Hepatocyte (in vitro differentiated cells): ENCODE measurements around the gene NSUN2. TPM values are rescaled to one million over a fixed set of nuclear protein-coding genes. Genes with fewer than 3 reads are reported as not detected.

Experiments
- DNase-seq: peaks from one replicate; pipeline ENCODE4 v3.0.0-alpha.2; 2016; ENCODE audit warnings: low spot score
- H2AFZ ChIP-seq: fragments of 200-600 bp; sonication (generic); 2 replicates; pipeline ENCODE4 v1.6.0; 2016; ENCODE audit warnings: antibody characterized with exemption, mild to moderate bottlenecking
- H3K27ac ChIP-seq: fragments of 200-600 bp; sonication (generic); 2 replicates; pipeline ENCODE4 v1.5.1; 2016; ENCODE audit warnings: mild to moderate bottlenecking
- H3K27me3 ChIP-seq: fragments of 200-600 bp; sonication (generic); 2 replicates; pipeline ENCODE4 v1.6.1; 2016
- H3K36me3 ChIP-seq: fragments of 200-600 bp; sonication (generic); replicated peaks from 2 replicates; pipeline ENCODE4 v1.5.1; 2016; ENCODE audit warnings: low read depth; ENCODE audit not compliant: insufficient read depth
- H3K4me1 ChIP-seq: fragments of 200-600 bp; sonication (generic); 2 replicates; pipeline ENCODE4 v1.5.1; 2016; ENCODE audit warnings: mild to moderate bottlenecking, moderate library complexity; ENCODE audit not compliant: insufficient read depth
- H3K4me2 ChIP-seq: fragments of 200-600 bp; sonication (generic); 2 replicates; pipeline ENCODE4 v1.6.0; 2016
- H3K4me3 ChIP-seq: fragments of 200-600 bp; sonication (generic); 2 replicates; pipeline ENCODE4 v1.5.1; 2016; ENCODE audit warnings: mild to moderate bottlenecking
- H3K79me2 ChIP-seq: fragments of 200-600 bp; sonication (generic); 2 replicates; pipeline ENCODE4 v1.6.0; 2017; ENCODE audit warnings: mild to moderate bottlenecking
- H3K9me2 ChIP-seq: fragments of 200-600 bp; sonication (generic); replicated peaks from 2 replicates; pipeline ENCODE4 v1.6.0; 2017; ENCODE audit warnings: mild to moderate bottlenecking; ENCODE audit not compliant: insufficient read depth
- H3K9me3 ChIP-seq: fragments of 200-600 bp; sonication (generic); 2 replicates; pipeline ENCODE4 v1.5.1; 2016; ENCODE audit warnings: low read depth, mild to moderate bottlenecking
- H4K20me1 ChIP-seq: fragments of 200-600 bp; sonication (generic); 2 replicates; pipeline ENCODE4 v1.6.0; 2016; ENCODE audit warnings: mild to moderate bottlenecking; ENCODE audit not compliant: insufficient read depth, poor library complexity, severe bottlenecking
- CTCF ChIP-seq: fragments of 200-600 bp; sonication (generic); IDR thresholded peaks from 2 replicates; pipeline ENCODE4 v1.5.1; 2016; ENCODE audit warnings: antibody characterized with exemption, mild to moderate bottlenecking; ENCODE audit not compliant: poor library complexity
- EZH2 ChIP-seq: fragments of 200-600 bp; sonication (generic); IDR thresholded peaks from 2 replicates; pipeline ENCODE4 v1.6.1; 2016; ENCODE audit warnings: antibody characterized with exemption, mild to moderate bottlenecking, borderline replicate concordance
- EZH2phosphoT487 ChIP-seq: fragments of 200-600 bp; sonication (generic); IDR thresholded peaks from one replicate; pipeline ENCODE4 v1.6.1; 2018; ENCODE audit warnings: antibody characterized with exemption, mild to moderate bottlenecking, low read depth, moderate library complexity; ENCODE audit not compliant: unreplicated experiment, severe bottlenecking
- WGBS: methylation state at CpG from one replicate; pipeline ENCODE4 v1.1.6; 2016; ENCODE audit warnings: low lambda C conversion rate; ENCODE audit errors: missing lambda C conversion rate; 5-methylcytosine and 5-hydroxymethylcytosine counted together
- polyA plus RNA-seq: library from polyadenylated mRNA; unstranded; fragments of >200 nt; fragmentation: Nextera tagmentation; extraction: Ambion mirVana; gene quantifications from 2 replicates; pipeline ENCODE4 v1.2.1, GENCODE V29; 2016
- total RNA-seq: library from RNA; depleted of rRNA; stranded (reverse); fragments of >200 nt; gene quantifications from 2 replicates; pipeline ENCODE4 v1.2.3, GENCODE V29; 2014

NSUN2 gene
- total and polyA plus RNA-seq, 2 experiments from 2014 or later: 34.8 to 43.0 TPM

- no peaks in the 10 kb centered on the region for H3K9me3 ChIP-seq
- H2AFZ ChIP-seq: peak overlapping the region; percentile 30
- no peaks in the 10 kb centered on the region for H3K9me2 ChIP-seq
- TF ChIP-seq CTCF: no peak
- TF ChIP-seq EZH2: no peak
- no peak for TF ChIP-seq EZH2phosphoT487
- H3K4me1 ChIP-seq: peaks cover 8% of the 10 kb centered on the region
- H3K27me3 ChIP-seq: no peaks in the 10 kb centered on the region
- peak overlapping the region; percentile 99 for H3K4me2 ChIP-seq
- peaks cover 48% of the 10 kb centered on the region for H3K79me2 ChIP-seq
- peaks cover 10% of the 10 kb centered on the region for H4K20me1 ChIP-seq
- no peak overlapping the region for H3K27ac ChIP-seq
- H3K4me3 ChIP-seq: peak overlapping the region; percentile 76
- 7% methylated on average over 6 of the region's 6 CpGs for WGBS
- DNase-seq: no peak
- H3K36me3 ChIP-seq: no peaks in the 10 kb centered on the region
These were observed 1.5 kb upstream of the NSUN2 start for GRCh38 chr5:6634306-6634705.

- peak; percentile 70 for DNase-seq
- Histone ChIP-seq H2AFZ (peak overlapping the region; percentile 30), H3K79me2 (peaks cover 54% of the 10 kb centered on the region)
These were observed 813 bp upstream of the NSUN2 start for GRCh38 chr5:6633469-6634245.

GRCh38 chr5:6632324-6632887 is 438 bp downstream of the NSUN2 start:
- H3K9me2 ChIP-seq: no peaks in the 10 kb centered on the region
- H3K79me2 ChIP-seq: peaks cover 67% of the 10 kb centered on the region
- TF ChIP-seq CTCF (peak; percentile 4), EZH2 (no peak)
- under 1% methylated on average over 21 of the region's 33 CpGs for WGBS
- H3K9me3 ChIP-seq: no peaks in the 10 kb centered on the region
- peak overlapping the region; percentile 97 for H3K27ac ChIP-seq
- peak overlapping the region; percentile 99 for H3K4me2 ChIP-seq
- peak overlapping the region; percentile 30 for H2AFZ ChIP-seq
- H4K20me1 ChIP-seq: peaks cover 10% of the 10 kb centered on the region
- no peaks in the 10 kb centered on the region for H3K27me3 ChIP-seq
- H3K4me3 ChIP-seq: peak overlapping the region; percentile 76
- H3K4me1 ChIP-seq: peaks cover 8% of the 10 kb centered on the region
- no peak for DNase-seq
- H3K36me3 ChIP-seq: no peaks in the 10 kb centered on the region

More at GRCh38 chr5:6633469-6634245, 813 bp upstream of the NSUN2 start:
- Histone ChIP-seq H3K36me3 (no peaks in the 10 kb centered on the region), H4K20me1 (peaks cover 10% of the 10 kb centered on the region), H3K4me1 (peaks cover 8% of the 10 kb centered on the region), H3K4me3 (peak overlapping the region; percentile 76), H3K9me2 (no peaks in the 10 kb centered on the region), H3K4me2 (peak overlapping the region; percentile 99), H3K9me3 (no peaks in the 10 kb centered on the region), H3K27me3 (no peaks in the 10 kb centered on the region), H3K27ac (peak overlapping the region; percentile 97)
- WGBS: 1% methylated on average over 20 of the region's 75 CpGs
- TF ChIP-seq CTCF: no peak
- no peak for TF ChIP-seq EZH2
- no peak for TF ChIP-seq EZH2phosphoT487
